ENCODE results near the gene POLA1.
"Not testable (repeated sequence)": the region's sequence is repeated elsewhere in the genome, so short reads cannot be mapped to it uniquely, and the experiment has no call there.

The POLA1 gene

DNA sequence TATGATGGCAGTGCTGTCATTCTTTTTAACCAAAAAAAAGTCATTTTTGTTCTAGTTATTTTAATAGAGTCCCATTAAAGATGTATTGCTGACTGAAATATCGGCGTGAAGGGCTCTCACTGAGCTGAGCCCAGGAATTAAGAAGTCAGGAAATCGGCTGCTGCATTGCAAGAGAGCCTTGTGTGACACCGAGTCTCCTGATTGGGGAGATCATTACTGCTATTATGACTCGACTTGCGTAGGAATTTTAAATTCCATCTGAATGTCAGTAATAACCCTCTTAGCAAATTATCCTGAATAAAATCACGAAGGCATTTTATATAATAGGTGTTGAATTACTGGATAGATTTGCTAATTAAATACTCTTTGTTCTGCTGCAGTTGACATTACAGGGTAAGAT lies 111.5 kb downstream of the POLA1 start:
- H3K27me3 Mint-ChIP-seq: no peaks in the 10 kb centered on the region
- H3K4me1 Mint-ChIP-seq (ENCODE audit: low read depth): no peaks in the 10 kb centered on the region
- H3K27ac Mint-ChIP-seq: no peak overlapping the region
- H3K9me3 Mint-ChIP-seq: no peaks in the 10 kb centered on the region
- H3K36me3 Mint-ChIP-seq (ENCODE audit: low read depth): peaks cover 31% of the 10 kb centered on the region
- H3K4me3 Mint-ChIP-seq: no peak overlapping the region

DNA sequence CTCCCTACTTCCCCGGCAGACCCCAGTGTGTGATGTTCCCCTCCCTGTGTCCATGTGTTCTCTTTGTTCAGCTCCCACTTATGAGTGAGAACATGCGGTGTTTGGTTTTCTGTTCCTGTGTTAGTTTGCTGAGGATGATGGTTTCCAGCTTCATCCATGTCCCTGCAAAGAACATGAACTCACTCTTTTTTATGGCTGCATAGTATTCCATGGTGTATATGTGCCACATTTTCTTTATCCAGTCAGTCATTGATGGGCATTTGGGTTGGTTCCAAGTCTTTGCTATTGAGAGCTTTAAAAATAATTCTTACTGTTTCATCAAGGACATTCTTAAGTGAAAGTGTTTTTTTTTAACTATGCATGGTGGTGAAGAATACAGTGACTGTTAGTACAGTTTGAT lies 126.1 kb downstream of the POLA1 start:
- H3K4me1 Mint-ChIP-seq (ENCODE audit: low read depth); H3K27ac Mint-ChIP-seq; H3K9me3 Mint-ChIP-seq; H3K4me3 Mint-ChIP-seq; H3K27me3 Mint-ChIP-seq: not testable (repeated sequence)
- H3K36me3 Mint-ChIP-seq (ENCODE audit: low read depth): peaks cover 56% of the 10 kb centered on the region

DNA sequence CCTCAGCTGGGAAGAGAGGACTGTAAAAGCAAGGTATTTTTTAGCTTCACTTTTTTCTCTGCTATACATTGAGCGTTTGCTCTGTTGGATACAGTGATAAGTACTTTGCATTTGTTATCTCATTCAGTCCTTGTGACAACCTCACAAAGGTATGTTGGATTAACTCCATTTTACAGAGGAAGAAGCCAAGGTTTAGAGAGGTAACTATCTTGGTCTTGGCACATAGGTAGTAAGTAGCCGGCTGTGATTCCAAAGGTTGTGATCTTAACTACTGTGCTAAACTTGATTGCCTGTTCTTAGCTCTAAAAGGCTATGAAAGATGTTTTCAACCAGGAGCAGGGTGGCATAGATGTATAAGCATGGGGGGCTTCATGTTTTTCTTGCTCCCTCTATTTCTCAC lies 134.4 kb downstream of the POLA1 start:
- Mint-ChIP-seq H3K36me3 (ENCODE audit: low read depth) (peaks cover 47% of the 10 kb centered on the region), H3K4me3 (no peak overlapping the region), H3K4me1 (ENCODE audit: low read depth) (no peaks in the 10 kb centered on the region), H3K27me3 (no peaks in the 10 kb centered on the region), H3K9me3 (no peaks in the 10 kb centered on the region), H3K27ac (no peak overlapping the region)

DNA sequence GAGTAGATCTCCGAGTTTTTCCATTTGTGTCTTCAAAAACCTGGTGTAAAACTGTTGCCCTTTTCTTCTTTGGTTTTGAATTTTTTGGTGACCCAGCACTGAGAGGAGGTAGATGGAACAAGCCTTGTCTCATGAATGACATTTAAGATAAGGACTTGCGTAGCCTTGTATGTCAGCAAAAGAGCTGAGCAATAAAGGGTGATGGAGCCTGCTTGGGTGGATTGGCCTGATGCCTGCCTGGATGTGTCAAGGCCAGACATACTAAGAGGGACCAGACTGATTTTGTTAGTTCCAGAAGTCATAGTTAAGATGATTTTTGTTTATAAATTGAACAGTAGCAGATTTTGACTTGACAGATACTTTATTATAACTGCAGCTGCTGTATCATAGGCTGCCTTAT lies 134.9 kb downstream of the POLA1 start:
- no peak overlapping the region for H3K27ac Mint-ChIP-seq
- H3K27me3 Mint-ChIP-seq: no peaks in the 10 kb centered on the region
- no peaks in the 10 kb centered on the region for H3K4me1 Mint-ChIP-seq (ENCODE audit: low read depth)
- no peak overlapping the region for H3K4me3 Mint-ChIP-seq
- peaks cover 46% of the 10 kb centered on the region for H3K36me3 Mint-ChIP-seq (ENCODE audit: low read depth)
- H3K9me3 Mint-ChIP-seq: no peaks in the 10 kb centered on the region

DNA sequence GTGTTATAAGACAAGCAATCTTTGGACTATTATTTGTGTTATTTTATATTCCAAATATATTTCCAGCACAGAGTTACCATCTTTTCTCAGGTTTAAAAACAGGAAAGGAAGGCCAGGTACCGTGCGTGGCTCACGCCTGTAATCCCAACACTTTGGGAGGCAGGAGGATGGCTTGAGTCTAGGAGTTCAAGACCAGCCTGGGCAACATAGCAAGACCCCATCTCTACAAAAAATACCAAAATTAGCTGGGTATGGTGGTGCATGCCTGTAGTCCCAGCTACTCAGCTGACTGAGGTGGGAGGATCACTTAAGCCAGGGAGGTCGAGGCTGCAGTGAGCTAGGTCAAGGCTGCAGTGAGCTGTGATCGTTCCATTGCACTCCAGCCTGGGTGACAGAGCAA lies 140.0 kb downstream of the POLA1 start:
- peaks cover 15% of the 10 kb centered on the region for H3K36me3 Mint-ChIP-seq (ENCODE audit: low read depth)
- H3K9me3 Mint-ChIP-seq: no peaks in the 10 kb centered on the region
- H3K27ac Mint-ChIP-seq: no peak overlapping the region
- no peaks in the 10 kb centered on the region for H3K27me3 Mint-ChIP-seq
- no peak overlapping the region for H3K4me3 Mint-ChIP-seq
- H3K4me1 Mint-ChIP-seq (ENCODE audit: low read depth): no peaks in the 10 kb centered on the region

DNA sequence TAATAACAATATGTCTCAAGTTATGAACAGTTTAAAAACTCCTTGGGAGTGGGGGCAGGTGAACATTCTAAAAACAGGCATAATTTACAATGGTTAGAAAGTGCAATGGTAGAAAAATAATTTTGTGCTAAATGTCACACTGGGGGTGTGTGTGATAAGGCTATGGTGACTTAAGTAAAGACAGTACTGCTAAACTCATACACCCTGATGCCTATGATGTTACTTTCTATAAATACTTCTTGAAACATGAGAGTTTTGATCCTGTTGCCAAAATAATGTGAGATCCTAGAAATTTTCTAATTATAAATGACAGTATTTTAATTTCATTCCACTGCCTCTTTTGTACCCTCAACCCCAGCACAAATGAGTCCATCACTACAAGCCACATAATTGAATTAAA lies 144.2 kb downstream of the POLA1 start:
- H3K36me3 Mint-ChIP-seq (ENCODE audit: low read depth): peaks cover 5% of the 10 kb centered on the region
- H3K9me3 Mint-ChIP-seq: no peaks in the 10 kb centered on the region
- H3K4me1 Mint-ChIP-seq (ENCODE audit: low read depth): no peaks in the 10 kb centered on the region
- H3K27me3 Mint-ChIP-seq: no peaks in the 10 kb centered on the region
- no peak overlapping the region for H3K4me3 Mint-ChIP-seq
- no peak overlapping the region for H3K27ac Mint-ChIP-seq

DNA sequence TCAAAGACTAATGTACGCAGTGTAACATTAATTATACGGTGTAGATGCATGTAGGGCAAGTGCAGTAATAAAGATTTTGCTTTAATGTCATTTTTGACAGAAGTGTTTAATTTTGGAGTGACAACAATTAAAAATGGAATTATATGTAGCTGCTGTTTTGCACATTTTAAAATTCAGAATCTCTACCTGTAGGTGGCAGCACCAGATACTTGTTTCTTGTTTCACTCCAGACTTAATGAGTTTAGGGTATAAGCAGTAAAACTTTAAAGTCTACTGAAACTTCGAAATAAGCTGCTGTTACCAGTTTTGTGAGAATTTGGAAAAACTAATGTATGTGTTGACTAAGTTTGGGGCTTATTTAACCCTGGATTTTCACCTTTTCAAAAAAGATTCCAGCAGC lies 144.9 kb downstream of the POLA1 start:
- H3K9me3 Mint-ChIP-seq: no peaks in the 10 kb centered on the region
- H3K4me3 Mint-ChIP-seq: no peak overlapping the region
- H3K4me1 Mint-ChIP-seq (ENCODE audit: low read depth): no peaks in the 10 kb centered on the region
- peaks cover 10% of the 10 kb centered on the region for H3K36me3 Mint-ChIP-seq (ENCODE audit: low read depth)
- no peak overlapping the region for H3K27ac Mint-ChIP-seq
- H3K27me3 Mint-ChIP-seq: no peaks in the 10 kb centered on the region

DNA sequence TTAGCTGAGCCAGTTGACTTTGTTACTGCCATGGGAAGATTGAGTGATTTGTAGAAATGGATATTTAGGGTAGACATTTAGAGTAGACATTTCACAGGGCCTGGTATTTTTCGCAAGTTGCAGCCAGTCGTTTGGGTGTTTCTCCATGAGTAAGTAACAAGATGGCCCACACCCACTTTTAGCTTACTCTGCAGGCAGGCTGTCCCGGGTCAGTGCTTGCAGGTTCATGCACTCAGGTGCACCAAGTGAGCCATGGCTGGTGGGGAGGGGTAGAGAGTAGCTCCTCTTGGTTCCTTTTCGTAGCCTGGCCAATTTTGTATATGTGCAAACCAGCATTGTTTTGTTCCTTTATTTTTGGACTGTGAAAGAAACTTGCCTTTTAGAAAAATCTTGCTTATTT lies 145.6 kb downstream of the POLA1 start:
- Mint-ChIP-seq H3K9me3 (no peaks in the 10 kb centered on the region), H3K27me3 (no peaks in the 10 kb centered on the region), H3K4me1 (ENCODE audit: low read depth) (no peaks in the 10 kb centered on the region), H3K36me3 (ENCODE audit: low read depth) (peaks cover 10% of the 10 kb centered on the region), H3K27ac (no peak overlapping the region), H3K4me3 (no peak overlapping the region)

DNA sequence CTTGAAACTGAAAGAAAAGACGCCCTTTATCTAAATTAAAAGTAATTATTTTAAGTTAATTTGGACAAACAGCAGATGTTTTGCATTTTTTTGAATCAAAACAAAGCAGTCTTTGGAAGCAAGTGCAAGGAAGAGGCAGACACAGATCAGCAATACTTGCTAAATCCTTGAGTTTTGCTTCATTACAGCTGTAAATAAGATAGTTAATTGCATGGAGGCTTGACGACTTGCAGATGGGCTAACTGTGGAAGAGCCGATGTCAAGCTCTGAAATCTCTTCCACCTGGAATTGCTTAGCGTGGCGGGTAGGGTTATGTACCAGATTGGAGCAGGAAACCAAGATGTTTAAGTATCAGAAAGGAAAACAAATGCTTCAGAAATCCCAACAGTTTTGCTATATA lies 148.8 kb downstream of the POLA1 start:
- H3K36me3 Mint-ChIP-seq (ENCODE audit: low read depth): peaks cover 23% of the 10 kb centered on the region
- H3K27me3 Mint-ChIP-seq: no peaks in the 10 kb centered on the region
- no peaks in the 10 kb centered on the region for H3K4me1 Mint-ChIP-seq (ENCODE audit: low read depth)
- H3K4me3 Mint-ChIP-seq: no peak overlapping the region
- H3K9me3 Mint-ChIP-seq: no peaks in the 10 kb centered on the region
- no peak overlapping the region for H3K27ac Mint-ChIP-seq

DNA sequence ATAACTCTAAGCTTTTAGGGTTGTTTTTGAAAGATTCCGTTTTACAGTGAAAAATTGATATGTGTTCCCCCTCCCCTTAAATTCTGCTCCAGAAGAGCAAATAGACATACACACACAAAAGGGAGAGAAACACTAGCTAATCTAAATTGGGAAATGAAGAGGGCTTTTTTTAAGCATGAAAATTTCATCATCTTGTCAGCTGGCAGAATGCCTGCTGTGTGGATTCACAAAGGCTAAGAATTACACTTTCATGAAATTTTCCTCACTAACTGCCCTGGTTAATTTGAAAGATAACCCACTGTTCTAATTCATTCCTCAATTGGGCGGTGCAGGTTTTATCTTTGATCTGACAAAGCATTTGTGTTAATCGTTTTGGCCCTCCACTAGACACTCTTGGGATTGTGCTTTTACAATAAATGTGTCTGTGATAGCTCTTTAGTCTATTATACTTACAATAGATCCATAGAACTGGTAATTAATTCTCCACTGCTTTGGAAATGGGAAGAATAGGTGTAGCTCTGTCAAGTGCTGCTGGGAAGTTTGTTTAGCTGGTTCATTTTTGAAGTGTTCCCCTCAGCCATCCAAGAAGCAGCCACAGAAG lies 152.9 kb downstream of the POLA1 start:
- Mint-ChIP-seq H3K36me3 (ENCODE audit: low read depth) (peaks cover 45% of the 10 kb centered on the region), H3K4me3 (no peak overlapping the region), H3K4me1 (ENCODE audit: low read depth) (no peaks in the 10 kb centered on the region), H3K27ac (no peak overlapping the region), H3K9me3 (no peaks in the 10 kb centered on the region), H3K27me3 (no peaks in the 10 kb centered on the region)

DNA sequence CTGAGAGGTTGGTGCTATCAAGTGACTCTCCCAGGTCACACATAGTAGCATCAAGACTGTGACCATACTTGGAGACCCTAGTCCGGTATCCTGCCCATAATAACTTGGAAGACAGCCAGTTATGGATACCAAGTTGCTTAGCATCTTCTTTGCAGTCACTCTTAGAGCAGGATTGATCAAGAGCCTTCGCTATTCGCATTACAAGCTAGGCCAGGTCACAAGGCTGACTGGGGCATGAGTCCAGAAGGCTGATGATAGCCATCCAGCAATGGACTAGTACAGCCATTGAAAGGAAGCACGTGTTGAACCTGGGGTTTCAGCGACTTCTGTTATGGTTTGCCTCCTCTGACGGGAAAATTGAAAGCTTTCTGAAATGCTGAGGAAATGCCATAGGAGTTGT lies 157.6 kb downstream of the POLA1 start:
- Mint-ChIP-seq H3K27ac (no peak overlapping the region), H3K4me1 (ENCODE audit: low read depth) (no peaks in the 10 kb centered on the region), H3K4me3 (no peak overlapping the region), H3K27me3 (no peaks in the 10 kb centered on the region), H3K36me3 (ENCODE audit: low read depth) (peaks cover 44% of the 10 kb centered on the region), H3K9me3 (no peaks in the 10 kb centered on the region)

DNA sequence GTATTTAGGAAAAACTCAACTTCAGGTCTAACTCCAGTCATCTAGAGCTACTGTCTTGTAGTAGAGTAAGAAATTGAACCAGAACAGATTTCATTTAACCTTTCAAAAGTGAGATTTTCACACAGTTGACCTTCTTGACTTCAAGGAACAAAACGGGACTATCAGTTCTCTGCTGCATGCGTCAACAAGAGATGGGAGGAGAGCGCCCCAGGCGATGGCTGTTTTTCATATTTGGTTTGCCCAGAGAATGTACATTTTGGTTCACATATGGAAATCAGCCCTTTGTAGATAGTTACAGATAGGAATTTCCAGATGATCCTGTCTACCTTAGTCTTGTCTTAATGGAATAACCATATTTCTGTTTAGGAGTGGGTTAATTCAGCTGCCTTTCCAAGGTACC lies 158.1 kb downstream of the POLA1 start:
- Mint-ChIP-seq H3K4me1 (ENCODE audit: low read depth) (no peaks in the 10 kb centered on the region), H3K9me3 (no peaks in the 10 kb centered on the region), H3K36me3 (ENCODE audit: low read depth) (peaks cover 44% of the 10 kb centered on the region), H3K27me3 (no peaks in the 10 kb centered on the region), H3K4me3 (no peak overlapping the region), H3K27ac (no peak overlapping the region)

DNA sequence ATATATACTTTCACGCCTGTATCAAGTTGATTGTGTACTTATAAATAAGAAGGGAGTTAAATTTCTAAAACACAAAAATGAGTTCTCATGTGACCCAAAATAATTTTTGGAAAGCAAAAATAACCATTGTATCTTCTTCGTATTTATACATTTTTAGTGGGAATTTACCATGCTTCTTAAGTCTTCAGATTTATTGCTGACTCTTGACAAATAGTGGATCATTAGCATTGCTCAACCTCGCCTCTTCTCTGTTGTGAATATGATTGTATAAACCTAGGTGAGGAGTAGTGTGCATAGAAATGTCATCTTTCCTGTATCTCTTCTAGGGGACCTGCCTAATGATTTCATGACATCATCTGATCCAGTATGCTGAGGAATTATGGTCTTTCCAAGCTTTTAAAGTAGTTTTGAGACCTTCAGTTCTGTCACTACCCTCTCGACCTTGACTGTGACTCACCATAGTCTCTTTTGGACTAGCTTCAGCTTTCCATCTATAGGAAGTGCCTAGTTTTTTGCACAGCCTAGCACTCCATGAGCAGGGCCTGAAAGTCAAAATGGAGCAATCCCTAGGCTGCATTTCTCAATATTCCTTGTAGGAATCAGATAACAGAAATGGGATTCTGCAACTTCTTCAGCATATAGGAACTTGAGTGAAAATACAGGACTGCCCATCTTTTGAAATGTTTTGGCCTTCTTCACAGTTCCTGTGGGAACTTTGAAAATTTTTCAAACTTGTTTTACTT lies 164.5 kb downstream of the POLA1 start:
- peaks cover 34% of the 10 kb centered on the region for H3K36me3 Mint-ChIP-seq (ENCODE audit: low read depth)
- no peak overlapping the region for H3K27ac Mint-ChIP-seq
- H3K9me3 Mint-ChIP-seq: no peaks in the 10 kb centered on the region
- no peaks in the 10 kb centered on the region for H3K4me1 Mint-ChIP-seq (ENCODE audit: low read depth)
- no peak overlapping the region for H3K4me3 Mint-ChIP-seq
- H3K27me3 Mint-ChIP-seq: no peaks in the 10 kb centered on the region

DNA sequence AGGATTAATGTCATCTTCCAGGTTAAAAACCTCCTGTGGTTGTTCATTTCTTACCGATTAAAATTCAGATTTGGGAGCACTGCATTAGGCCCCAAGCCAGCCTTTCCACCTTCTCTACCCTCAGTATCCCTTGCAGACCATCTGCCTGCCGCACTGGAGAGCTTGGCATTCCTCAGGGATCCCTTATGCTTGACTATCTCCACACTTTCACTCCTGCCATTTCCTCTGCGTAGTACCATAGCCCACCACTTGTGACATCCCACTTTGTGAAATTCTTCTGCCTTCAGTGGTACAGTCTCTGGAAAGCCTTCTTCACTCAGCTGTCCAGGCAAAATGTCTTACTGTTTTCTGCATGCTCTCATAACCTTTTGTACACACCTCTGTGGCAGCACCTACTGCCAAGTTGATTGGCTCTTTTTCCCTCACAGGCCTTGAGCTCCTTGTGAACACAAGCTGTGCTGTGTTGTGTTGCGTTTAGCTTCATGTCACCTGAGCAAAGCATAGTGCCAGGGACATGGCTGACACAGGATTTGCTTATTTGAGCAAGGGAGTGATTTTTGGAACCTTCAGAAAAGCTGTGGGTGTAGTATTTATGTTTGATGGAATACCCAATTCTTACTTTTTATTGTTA lies 165.6 kb downstream of the POLA1 start:
- Mint-ChIP-seq H3K27me3 (no peaks in the 10 kb centered on the region), H3K4me3 (no peak overlapping the region), H3K27ac (no peak overlapping the region), H3K9me3 (no peaks in the 10 kb centered on the region), H3K36me3 (ENCODE audit: low read depth) (peaks cover 34% of the 10 kb centered on the region), H3K4me1 (ENCODE audit: low read depth) (no peaks in the 10 kb centered on the region)

DNA sequence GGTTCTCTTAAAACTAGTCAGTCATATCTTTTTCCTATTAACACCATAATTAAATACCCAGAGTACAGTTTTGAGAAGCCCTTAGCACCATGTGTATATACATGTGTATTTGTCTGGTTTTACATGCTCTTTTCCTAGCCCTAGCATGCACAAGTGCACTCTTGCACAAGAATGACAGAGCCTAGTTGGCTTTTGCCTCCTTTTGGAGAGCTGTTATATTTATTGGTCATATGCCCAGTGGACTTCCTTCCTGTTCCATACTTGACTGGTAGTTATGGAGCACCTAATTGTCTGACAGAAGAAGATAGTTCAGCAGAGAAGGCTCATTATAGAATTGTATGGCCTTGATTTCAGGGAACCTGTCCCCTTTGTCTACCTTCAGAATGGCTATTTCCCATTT lies 166.4 kb downstream of the POLA1 start:
- peaks cover 30% of the 10 kb centered on the region for H3K36me3 Mint-ChIP-seq (ENCODE audit: low read depth)
- H3K9me3 Mint-ChIP-seq: no peaks in the 10 kb centered on the region

DNA sequence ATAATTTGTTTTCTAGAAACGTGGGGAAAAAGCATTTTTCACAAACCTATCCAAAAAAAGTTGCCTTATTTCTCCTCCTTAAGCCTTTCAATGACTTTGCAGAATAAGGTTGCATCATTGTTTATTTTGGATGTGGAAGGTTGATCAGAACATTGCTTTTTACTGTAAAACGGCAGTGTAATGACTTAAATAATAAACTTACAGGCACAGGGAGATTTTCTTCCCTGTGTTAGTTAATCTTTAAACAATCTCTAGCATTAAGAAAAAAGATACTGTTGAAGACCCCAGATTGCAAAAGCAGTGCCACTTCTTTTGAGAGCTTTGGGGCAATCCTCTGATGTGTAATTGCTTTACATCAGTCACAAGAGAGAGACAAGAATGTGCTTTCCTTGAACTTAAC lies 168.6 kb downstream of the POLA1 start:
- no peak overlapping the region for H3K4me3 Mint-ChIP-seq
- H3K27ac Mint-ChIP-seq: no peak overlapping the region
- H3K9me3 Mint-ChIP-seq: no peaks in the 10 kb centered on the region
- H3K4me1 Mint-ChIP-seq (ENCODE audit: low read depth): no peaks in the 10 kb centered on the region
- no peaks in the 10 kb centered on the region for H3K27me3 Mint-ChIP-seq
- H3K36me3 Mint-ChIP-seq (ENCODE audit: low read depth): peaks cover 29% of the 10 kb centered on the region

More for the DNA sequence above, 166.4 kb downstream of the POLA1 start:
- Mint-ChIP-seq H3K27me3 (no peaks in the 10 kb centered on the region), H3K4me3 (no peak overlapping the region), H3K4me1 (ENCODE audit: low read depth) (no peaks in the 10 kb centered on the region), H3K27ac (no peak overlapping the region)

All from stimulated activated naive CD8-positive, alpha-beta T cell treated with anti-CD3 and anti-CD28 coated beads, Interleukin-15, Interleukin-2, amounts not matched to agents 100 ng/mL and 50 ng/mL, for 24 hours (primary cell).